Psoas muscle (tissue), 8 donors: ENCODE measurements around the gene BOLL. TPM values are rescaled to one million over a fixed set of nuclear protein-coding genes. Genes with fewer than 3 reads are reported as not detected.
A peak's percentile ranks its signal among the peaks of the same experiment; 100 is the strongest.

Experiments
- ATAC-seq, 4 donors: fragments of 200-7000 bp; cut with Tn5 transposase; one replicate each; pipeline ENCODE4 v1.9.1; 2020; ENCODE audit warnings: moderate library complexity in 3 of 4, mild to moderate bottlenecking in 2 of 4
- DNase-seq, 2 donors: peaks; one replicate each; pipeline ENCODE4 v3.0.0-alpha.2; 2020
- H3K27ac ChIP-seq: fragments of 200-600 bp; one replicate; pipeline ENCODE4 v1.8.0; 2022
- H3K27me3 ChIP-seq, 3 donors: fragments of 200-600 bp in 1 of 3; one replicate each; pipeline versions ENCODE4 v1.6.1 to v1.8.0; 2013 to 2022; ENCODE audit warnings: low read length in 2 of 3, mild to moderate bottlenecking in 2 of 3, moderate library complexity in 1 of 3; ENCODE audit not compliant: insufficient read depth in 3 of 3
- H3K36me3 ChIP-seq, 2 donors: fragments of 200-600 bp in 1 of 2; one replicate each; pipeline versions ENCODE4 v1.6.1 to v1.8.0; 2013 to 2022; ENCODE audit warnings: low read depth in 1 of 2, mild to moderate bottlenecking in 1 of 2, moderate library complexity in 1 of 2; ENCODE audit not compliant: insufficient read depth in 1 of 2
- H3K4me1 ChIP-seq: fragments of 200-600 bp; one replicate; pipeline ENCODE4 v1.8.0; 2022
- H3K4me3 ChIP-seq: fragments of 200-600 bp; one replicate; pipeline ENCODE4 v1.8.0; 2022; ENCODE audit warnings: mild to moderate bottlenecking
- H3K9me3 ChIP-seq: fragments of 200-600 bp; one replicate; pipeline ENCODE4 v1.8.0; 2022
- CTCF ChIP-seq: fragments of 200-600 bp; IDR thresholded peaks from one replicate; pipeline ENCODE4 v1.8.0; 2022; ENCODE audit warnings: antibody characterized with exemption
- WGBS, 3 donors: extraction: QIAGEN DNeasy Blood & Tissue Kit; methylation state at CpG; one replicate each; pipeline versions ENCODE4 v1.1.6 to v1.1.7; 2013; 5-methylcytosine and 5-hydroxymethylcytosine counted together
- intact Hi-C, 2 donors: fragments of 100-400 bp; cut with DNase I; formaldehyde crosslinking; loops; one replicate each; pipeline versions ENCODE4 v1.11.0 to v1.14.2; 2022
- polyA plus RNA-seq, 3 donors: library from polyadenylated mRNA; stranded (reverse); fragments of 200-250 nt; gene quantifications; one replicate each; pipeline ENCODE4 v1.2.3, GENCODE V29; 2013
- total RNA-seq, 4 donors: library from RNA; stranded (reverse); fragmentation: NEBNext Ultra II Directional in 2 of 4; extraction: Animal tissue kit (Norgen Biotek cat#: 25700) in 2 of 4; gene quantifications; one replicate each; pipeline versions ENCODE4 v1.2.1 to v1.2.4, GENCODE V29; 2021 to 2023
- donor health status: healthy with polysubstance abuse.
- donor health status: DM: no; HTN: no; CAD: no; lungs with moderate emphysema.
- donor health status: Bipolar disorder and iron deficiency.
- donor health status: healthy.
- donor health status: DM: yes; HTN: yes; CAD: no.
- donor health status: DM: no; HTN: no; CAD: no.
- donor health status: DM: no; HTN: no; CAD: no.
- donor health status: DM: yes; HTN: yes; CAD: no.

BOLL gene
- total and polyA plus RNA-seq, 7 donors, result 0.47 to 6.5 (median 3.3) TPM

GRCh38 chr2:197708331-197708730, 76.8 kb downstream of the BOLL start:
- no peak for DNase-seq
- peaks cover 22% of the 10 kb centered on the region for H3K4me1 ChIP-seq
- intact Hi-C loops, result loop anchor here (2.0 to 10.0 kb wide), 4 partner anchors 70 to 419 kb away; partner anchors contain the start of gene BOLL (in 1 of the 2)
- H3K4me3 ChIP-seq, result peak overlapping the region; percentile 97
- no peaks in the 10 kb centered on the region for H3K9me3 ChIP-seq
- no peak for TF ChIP-seq CTCF
- H3K27me3 ChIP-seq, result no peaks in the 10 kb centered on the region
- no peaks in the 10 kb centered on the region for H3K36me3 ChIP-seq
- no peak overlapping the region for H3K27ac ChIP-seq
- ATAC-seq, result peak in 3 of 4 donors; percentile 18 to 57 (median 27)
- WGBS, 3 donors, result 39 to 58% (median 50%) methylated on average over 2 of the region's 2 CpGs

DNA sequence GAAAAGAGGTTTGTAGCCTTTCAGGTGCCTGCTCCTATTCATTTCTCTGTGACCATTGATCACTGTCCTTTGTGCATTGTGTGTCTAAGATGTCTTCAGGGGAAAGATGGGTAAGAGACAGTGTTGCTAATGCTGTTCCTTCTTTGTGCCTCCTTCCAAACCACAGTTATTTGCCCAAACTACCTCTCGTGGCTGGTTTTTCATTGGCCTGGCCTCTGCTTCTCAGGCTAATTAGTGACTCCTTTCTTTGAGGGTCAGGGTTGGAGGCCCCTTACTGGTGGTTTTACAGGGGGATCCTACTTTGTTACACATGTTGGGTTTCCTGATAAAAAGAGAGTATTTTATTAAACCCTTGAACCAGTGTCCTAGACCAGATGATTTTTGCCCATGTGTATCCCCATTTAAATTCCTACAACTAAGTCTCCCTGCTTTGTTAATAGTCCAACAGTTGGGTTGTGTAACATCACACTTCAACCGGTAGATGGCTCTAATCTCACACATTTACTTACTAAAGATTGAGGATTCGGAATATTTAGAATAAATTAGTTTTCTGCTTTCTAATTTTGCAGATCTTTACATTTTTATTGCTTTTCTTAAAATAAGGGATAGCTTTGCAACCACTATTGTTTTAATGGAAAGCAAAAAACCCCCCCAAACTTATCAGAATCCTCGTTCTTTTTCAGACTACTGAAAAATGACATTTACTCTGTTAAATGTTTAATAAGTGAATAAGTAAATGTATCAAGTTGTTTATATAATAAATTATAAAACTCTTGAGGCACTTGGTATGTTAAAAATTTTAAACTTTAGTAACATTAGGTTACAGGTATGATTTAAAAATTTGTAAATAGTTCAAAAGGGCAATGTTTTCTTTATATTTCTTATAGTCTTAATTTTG, 77.6 kb downstream of the BOLL start:
- peaks cover 22% of the 10 kb centered on the region for H3K4me1 ChIP-seq
- WGBS, 3 donors, result 9 to 12% (median 12%) methylated on average over 4 of the region's 4 CpGs
- TF ChIP-seq CTCF, result peak; percentile 73

GRCh38 chr2:197706839-197707207, 78.3 kb downstream of the BOLL start:
- Histone ChIP-seq H3K36me3 (no peaks in the 10 kb centered on the region), H3K4me1 (peaks cover 22% of the 10 kb centered on the region), H3K27ac (peak overlapping the region; percentile 90), H3K9me3 (no peaks in the 10 kb centered on the region), H3K4me3 (peak overlapping the region; percentile 97), H3K27me3 (no peaks in the 10 kb centered on the region)
- intact Hi-C loops, result loop anchor here (2.0 to 10.0 kb wide), 4 partner anchors 80 to 590 kb away; partner anchors contain the start of gene BOLL (in 1 of the 2)
- DNase-seq (no peak), ATAC-seq (no peak)
- TF ChIP-seq CTCF, result no peak
- whole genome bisulfite sequencing, 3 donors, result 30 to 47% (median 39%) methylated on average over 5 of the region's 5 CpGs

More for the DNA sequence above, 77.6 kb downstream of the BOLL start:
- H3K27ac ChIP-seq, result no peak overlapping the region
- no peak for DNase-seq
- no peaks in the 10 kb centered on the region for H3K36me3 ChIP-seq
- no peaks in the 10 kb centered on the region for H3K27me3 ChIP-seq
- peak overlapping the region; percentile 97 for H3K4me3 ChIP-seq
- intact Hi-C loops, result loop anchor here (2.0 to 10.0 kb wide), 5 partner anchors 71 to 589 kb away; partner anchors contain the start of gene BOLL (in 1 of the 2)
- no peaks in the 10 kb centered on the region for H3K9me3 ChIP-seq
- peak in 2 of 4 donors; percentile 31 to 44 for ATAC-seq

- H3K36me3 ChIP-seq, result no peaks in the 10 kb centered on the region
- TF ChIP-seq CTCF, result no peak
- no peaks in the 10 kb centered on the region for H3K9me3 ChIP-seq
- ATAC-seq (peak; percentile 2 to 38 (median 24)), DNase-seq (peak; percentile 34 to 56)
- peak overlapping the region; percentile 90 for H3K27ac ChIP-seq
- H3K4me3 ChIP-seq, result peak overlapping the region; percentile 97
- 9 to 13% (median 11%) methylated on average over 38 of the region's 38 CpGs for whole genome bisulfite sequencing, 3 donors
- peaks cover 22% of the 10 kb centered on the region for H3K4me1 ChIP-seq
- no peaks in the 10 kb centered on the region for H3K27me3 ChIP-seq
- intact Hi-C loops, result loop anchor here (2.0 to 10.0 kb wide), 4 partner anchors 81 to 591 kb away; partner anchors contain the start of gene BOLL (in 1 of the 2)
Observed at GRCh38 chr2:197705912-197706838, 78.9 kb downstream of the BOLL start.
